HT1080 (cell line): ENCODE results near the gene MARK2. TPM values are rescaled to one million over a fixed set of nuclear protein-coding genes. Genes with fewer than 3 reads are reported as not detected.
A peak's percentile ranks its signal among the peaks of the same experiment; 100 is the strongest.

ENCODE experiments used
- DNase-seq: peaks from one replicate; pipeline ENCODE4 v3.0.0-alpha.2; 2015; ENCODE audit warnings: low read depth
- total RNA-seq: library from RNA; depleted of rRNA; stranded (reverse); fragments of >200 nt; shearing (Covaris generic); gene quantifications from 2 replicates; pipeline ENCODE4 v1.2.3, GENCODE V29; 2014

MARK2 gene
- total RNA-seq, 1 experiment from 2014 or later: 39.9 TPM

DNA sequence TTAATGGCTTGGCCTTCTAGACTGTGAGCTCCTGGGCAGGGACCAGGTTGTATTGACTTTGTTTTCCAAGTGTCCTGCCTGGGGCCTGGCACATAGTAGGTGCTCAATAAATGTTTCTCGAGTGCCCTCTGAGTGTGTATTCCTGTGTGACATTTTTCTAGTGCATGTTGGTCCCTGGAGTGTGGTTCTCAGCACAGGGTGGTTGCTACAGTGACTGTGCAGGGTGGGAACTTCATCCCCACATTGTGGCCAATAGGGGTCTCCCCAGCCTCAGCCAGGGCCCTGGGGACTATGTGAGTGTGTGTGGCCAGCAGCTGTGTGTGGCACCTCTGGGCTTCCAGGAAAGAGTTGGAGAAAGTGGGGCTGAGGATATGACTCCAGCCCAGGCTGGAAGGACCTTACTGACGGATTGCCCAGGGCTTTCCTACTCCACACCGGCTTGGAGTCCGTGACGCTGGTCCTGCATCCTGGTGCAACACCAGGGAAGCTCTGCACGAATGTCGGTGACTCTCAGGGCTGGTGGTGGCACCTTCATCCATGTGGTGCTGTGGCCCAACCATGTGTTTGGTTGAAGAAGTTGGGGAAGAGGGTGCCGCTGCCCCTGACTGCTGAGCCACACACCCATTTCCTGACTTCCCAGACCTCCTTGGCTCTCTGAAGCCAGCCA is 9.0 kb upstream of the MARK2 start:
- peak; percentile 53 for DNase-seq

DNA sequence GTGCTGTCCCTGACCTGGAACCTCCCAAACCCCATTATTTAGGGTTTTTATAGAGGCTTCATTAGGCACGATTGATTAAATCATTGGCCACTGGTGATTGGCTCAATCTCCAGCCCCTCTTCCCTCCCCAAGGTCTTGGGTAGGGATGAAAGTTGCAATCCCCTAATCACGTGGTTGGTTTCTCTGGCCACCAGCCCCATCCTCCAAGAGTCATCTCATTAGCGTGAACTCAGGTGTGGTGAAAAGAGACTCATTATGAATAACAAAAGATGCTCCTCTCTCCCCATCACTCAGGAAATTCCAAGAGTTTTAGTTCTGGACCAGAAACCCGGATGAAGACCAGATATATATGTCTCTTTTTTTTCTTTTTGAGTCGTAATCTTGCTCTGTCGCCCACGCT is 7.6 kb upstream of the MARK2 start:
- no peak for DNase-seq

DNA sequence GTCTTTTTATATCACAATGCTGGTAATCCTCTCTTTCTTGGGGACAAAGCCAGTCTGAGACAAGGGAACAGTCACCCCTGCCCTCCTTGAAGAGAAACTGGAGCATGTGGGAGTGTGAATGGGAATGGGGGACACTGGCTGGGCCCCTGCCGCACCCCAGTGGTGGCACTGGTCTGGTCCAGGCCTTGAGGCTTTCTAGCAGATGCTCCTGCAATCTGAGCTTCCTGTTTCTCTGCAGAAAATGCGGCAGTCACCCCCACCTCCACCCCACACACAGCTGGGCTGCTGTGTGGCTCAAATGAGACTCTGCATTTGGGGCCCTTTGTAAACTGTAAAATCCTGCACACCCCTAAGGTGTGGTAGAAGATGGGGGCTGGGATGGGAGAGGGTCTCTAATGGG is 6.6 kb upstream of the MARK2 start:
- no peak for DNase-seq

DNA sequence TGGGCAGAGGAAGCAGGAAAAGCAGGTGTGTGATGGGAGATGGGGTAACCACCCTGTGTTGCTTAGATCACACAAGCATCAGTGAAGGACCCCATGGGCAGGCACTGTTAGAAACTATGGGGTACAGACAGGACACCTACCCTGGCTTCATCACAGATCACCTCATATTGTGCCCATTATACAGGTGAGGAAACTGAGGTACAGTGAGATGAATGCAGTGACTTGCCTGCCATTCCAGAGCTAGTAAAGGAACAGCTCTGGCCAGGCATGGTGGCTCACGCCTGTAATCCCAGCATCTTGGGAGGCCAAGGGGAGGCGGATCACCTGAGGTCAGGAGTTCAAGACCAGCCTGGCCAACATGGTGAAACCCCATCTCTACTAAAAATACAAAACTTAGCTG is 5.9 kb upstream of the MARK2 start:
- DNase-seq: no peak

DNA sequence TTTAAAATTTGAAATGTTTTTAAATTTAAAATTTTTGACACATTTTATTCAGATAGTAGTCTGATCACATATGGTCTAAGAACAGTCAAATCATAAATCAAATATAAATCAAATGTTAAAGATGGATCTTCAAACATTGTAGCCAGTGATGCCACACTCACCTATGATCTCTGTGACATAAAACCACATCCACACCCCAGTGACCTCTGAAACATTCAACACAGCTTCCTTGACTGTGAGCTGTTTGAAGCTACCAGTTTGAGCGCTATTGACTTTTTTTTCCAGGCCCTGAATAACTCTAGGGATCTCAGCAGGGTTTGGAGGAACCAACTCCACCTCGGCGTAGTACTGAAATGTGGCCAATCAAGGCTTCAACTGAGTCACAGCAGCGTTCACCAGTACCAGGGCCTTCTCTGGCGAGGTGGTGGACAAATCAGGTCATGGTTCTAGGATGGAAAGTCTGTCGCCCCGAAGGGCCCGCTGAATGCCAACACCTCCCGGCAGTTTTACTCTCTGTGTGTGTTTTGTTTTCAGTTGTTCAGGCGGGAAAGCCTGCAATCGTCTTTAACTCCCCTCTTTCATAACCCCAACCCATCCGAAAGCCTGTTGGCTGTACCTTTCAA is 4.3 kb upstream of the MARK2 start:
- DNase-seq: no peak

DNA sequence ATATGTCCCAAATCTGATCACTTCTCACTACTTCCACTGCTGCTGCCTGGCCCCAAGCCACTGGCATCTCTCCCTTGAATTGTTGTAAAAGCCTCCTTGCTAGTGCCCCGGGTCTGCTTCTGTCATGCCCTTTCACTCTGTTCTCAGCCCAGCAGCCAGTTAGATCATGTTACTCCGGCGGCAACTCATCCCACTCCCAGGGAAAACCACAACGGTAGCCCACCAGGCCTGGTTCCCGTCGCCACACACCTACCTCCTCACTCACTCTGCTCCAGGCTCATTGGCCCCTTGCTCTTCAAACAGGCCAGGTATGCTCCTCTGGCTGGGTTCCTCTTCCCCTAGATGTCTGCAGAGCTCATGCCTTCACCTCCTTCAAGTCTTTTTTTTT is 3.8 kb upstream of the MARK2 start:
- DNase-seq: no peak

DNA sequence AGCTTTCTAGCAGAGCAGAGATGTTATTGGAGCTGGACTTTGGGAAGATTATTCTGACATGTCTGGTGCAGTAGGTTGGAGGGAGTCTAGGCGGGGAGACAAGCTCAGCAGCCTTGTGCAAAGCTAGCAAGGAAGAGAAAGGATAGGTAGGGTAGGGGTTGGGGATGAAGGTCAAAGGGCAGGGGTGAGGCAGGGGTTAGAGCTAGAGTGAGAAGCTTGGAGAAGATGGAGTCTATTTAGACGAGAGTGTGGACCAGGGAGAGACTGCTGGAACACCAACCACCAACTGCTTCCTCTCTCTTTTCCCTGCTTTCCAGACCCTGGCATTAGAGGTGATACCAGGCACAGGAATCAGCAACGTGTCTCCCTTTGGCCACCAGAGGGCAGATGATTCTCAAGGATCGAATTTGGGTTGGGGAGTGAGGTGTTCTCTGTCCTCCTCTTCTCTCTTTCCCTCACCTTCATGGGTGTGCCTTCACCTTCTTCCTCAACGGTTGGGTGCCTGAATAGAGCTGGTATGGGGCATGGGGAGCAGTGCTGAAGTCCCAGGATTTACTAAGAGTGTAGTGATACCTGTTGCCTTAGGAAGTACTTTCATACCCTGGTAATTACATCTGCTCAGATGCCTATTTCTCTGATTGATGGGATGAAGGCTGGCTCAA is 1.8 kb upstream of the MARK2 start:
- DNase-seq: peak; percentile 66

DNA sequence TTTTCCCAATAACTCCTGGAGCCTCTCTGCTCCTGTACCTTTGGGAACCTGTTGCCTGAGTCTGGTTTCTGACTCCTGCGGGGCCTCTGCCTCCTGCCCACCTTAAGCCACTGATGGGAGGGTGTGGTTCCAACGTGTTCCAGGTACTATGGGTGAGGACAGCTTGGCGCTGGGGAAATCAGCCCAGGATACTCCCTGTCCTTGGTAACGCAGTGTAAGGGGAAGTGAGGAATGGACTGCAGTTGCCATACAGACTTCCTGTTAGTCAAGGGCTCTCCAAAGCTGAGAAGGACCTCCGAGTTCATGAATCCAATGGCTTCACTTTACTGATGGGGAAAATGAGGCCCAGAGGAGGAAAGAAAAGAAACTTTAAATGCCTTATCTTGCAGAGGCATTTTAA is 1.2 kb upstream of the MARK2 start:
- no peak for DNase-seq

DNA sequence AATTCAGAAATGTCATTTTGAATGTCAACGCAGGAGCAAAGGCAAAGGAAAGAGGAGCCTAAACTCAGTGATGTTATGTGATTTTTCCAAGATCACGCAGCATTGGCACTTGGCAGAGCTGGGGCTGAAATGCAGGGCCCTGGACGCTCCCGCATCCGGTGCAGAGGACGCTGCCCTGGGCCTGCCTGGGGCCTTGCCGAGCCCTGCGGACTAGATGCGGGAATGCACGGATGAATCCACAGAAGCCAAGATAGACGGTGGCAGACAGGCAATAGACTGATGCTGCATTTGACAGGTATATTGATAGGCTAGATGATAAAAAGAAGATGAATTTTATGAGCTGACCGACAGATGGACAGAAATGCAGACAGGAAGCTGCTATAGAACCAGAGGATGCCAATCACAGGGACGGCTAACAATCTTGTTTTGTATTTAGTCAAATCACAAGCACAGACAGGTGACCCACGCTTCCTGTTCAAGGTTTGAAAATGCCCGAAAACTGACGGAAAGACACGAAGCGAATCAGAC is 696 bp upstream of the MARK2 start:
- no peak for DNase-seq

DNA sequence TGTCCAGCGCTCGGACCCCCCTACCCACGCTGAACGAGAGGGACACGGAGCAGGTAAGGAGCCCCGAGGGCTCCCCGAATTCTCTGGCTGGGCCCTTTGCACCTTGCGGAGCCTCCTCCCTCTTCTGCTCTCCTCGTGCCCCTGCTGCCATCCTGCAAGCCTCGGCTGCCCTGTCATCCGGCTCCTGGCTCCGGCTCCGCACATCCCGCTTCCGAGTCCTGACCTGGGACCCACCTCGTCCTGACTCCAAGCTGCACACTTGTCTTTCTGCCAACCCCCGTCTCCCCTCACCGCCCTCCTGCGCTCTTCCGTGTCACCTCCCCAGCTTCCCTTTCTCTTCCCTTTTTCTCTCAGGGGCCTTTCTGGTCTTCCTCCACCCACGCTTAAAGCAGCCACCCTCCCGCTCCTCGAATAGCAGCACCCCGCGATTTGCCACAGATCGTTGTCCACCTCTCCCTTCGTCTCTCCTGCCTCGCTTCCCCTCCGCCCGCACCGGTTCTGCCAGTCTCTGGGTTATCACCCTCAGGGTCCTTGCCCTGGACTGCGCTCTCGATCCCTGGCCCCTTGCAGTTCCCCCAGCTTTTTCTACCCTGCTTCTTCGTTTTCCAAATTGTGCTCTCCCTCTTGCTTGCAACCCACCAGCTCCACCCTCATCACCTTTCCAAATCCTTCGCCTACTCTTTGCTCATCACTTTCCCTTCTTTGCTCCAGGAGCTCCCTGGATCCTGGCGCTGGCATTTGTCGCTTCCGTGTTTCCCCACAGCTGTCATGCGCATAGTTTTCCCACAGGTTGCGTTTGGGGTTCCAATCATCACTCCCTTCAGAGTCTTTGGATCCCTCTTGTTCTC is 822 bp downstream of the MARK2 start:
- no peak for DNase-seq

DNA sequence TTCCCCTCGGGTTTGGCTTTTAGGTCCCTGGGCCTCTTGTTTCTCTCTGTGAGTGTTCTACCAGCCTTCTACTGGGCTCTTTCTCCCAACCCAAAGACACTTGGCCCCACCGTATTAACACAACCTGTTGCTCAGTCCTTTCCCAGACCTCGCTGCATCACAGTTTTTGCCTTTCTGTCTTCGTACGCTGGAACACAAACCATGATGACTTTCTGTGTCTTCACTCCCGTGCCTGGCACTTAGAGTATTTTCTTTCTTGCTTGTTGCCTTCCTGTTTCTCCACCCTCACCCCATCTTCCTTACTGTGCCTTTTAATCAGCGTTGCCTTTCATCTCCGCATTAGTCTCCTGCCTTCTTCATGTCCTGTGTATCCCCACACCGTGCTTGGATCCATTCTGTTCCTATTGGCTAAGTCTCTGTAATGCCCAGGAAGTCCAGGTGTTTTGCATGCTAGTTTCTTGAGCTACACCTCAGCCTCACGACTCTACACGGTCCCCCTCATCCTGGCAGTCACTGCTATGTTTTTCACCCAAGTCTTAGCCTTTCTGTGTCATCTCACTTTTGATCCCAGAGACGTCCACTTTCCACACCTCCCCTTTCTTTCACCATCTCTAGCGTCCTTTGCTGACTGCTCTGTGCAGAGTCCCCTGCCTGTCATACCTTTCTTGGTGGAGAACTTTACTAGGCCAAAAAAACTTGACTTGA is 1.6 kb downstream of the MARK2 start:
- DNase-seq: no peak

DNA sequence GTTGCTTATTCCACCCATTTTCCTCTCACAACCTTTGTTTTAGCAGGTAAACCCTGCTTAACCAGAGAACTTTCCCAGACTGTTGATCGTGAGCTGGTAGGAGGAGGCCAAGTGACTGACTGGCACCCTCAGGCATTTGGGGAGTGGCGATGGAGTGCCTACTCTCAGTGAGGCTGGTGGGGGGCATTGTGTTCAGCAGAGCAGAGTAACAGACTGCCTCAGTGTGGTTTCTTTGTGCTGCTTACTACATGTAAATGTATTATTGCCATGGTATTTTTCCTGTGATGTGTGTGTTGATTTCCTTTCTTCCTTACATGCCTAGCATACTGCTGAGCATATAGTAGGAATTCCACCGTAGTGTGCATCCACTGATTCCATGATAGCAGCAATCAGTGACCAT is 2.6 kb downstream of the MARK2 start:
- no peak for DNase-seq

DNA sequence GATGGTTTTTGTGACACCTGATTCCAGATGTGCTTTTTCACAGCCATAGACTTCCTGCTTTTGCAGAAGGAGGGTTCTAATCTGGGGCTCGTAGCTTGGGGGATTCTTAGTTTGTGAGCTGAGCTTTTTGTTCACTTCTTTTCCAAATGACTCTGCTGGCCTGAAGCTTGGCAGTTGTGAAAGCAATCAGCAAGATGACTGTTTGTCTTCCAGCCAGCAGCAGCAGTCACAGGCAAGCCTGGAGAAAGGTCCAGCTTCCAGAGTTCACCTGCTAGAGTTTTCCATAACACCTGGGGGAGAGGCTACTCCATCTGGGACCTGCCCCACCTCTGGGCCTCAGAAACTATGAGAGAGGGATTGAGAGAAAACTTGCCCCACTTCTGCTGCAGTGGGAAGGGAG is 4.1 kb downstream of the MARK2 start:
- no peak for DNase-seq

DNA sequence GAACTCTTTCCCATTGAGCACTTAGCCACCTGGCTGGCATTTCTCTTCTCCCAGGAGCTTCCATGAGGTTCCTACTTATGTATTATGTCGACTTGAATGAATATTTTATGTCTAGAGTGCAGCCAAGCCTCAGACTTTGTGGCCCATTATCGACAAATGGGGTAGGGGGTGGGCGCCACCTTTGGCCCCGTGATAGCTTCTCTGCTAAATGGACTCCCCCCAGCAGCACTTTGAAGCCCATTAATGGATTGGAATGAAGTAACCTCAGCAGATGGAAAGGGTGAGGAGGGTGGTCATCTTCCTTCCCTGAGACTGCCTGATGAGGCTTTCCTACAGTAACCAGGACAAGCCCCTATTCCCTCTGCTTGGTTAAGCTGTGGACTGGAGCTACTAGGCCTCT is 5.9 kb downstream of the MARK2 start:
- DNase-seq: no peak

DNA sequence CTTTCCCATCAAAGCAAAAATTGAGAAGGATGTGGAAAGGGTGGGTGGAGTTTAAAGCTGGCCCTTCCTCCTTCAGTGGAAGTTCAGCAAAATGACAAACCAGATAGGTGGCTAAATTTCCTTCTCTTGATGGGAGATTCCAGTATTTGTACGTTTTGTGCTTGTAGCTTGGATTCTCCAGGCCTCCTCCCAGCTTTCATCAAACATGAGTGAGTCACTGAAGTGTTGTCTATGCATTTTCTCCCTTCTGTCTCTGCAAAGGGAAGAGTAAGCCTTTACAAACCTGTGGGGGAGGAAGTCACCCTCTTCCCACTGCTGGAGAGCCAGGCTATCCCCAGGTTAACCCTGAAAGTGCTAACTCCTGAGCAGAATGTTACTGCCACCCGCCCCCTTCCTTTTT is 6.4 kb downstream of the MARK2 start:
- peak; percentile 52 for DNase-seq

DNA sequence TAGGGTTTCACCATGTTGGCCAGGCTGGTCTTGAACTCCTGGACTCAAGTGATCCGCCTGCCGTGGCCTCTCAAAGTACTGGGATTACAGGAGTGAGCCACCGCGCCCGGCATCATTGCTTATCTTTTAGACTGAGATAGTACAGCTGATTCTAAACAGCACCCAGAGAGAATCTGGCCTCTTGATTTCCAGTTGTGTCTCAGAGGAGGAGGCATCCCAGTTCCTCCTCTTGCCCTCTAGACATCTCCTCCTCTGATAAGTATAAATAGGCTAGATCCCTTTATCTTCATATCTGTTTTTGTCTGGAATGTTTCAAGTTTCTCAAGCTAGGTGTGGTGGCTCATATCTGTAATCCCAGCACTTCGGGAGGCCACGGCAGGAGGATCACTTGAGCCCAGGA is 7.0 kb downstream of the MARK2 start:
- no peak for DNase-seq

DNA sequence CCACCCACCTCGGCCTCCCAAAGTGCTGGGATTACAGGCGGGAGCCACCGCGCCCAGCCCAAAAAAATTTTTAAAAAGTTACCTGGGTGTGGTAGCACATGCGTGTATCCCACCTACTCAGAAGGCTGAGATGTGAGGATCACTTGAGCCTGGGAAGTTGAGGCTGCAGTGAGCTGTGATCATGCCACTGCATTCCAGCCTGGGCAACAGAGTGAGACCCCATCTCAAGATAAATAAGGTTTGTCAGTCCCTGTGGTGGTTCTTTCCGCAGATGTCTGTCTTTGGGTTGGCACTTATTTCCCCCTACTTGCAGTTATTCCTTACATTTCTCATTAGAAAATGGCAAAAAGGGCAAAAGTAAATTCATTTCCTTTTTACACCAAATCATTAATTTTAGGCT is 8.0 kb downstream of the MARK2 start:
- DNase-seq: no peak

DNA sequence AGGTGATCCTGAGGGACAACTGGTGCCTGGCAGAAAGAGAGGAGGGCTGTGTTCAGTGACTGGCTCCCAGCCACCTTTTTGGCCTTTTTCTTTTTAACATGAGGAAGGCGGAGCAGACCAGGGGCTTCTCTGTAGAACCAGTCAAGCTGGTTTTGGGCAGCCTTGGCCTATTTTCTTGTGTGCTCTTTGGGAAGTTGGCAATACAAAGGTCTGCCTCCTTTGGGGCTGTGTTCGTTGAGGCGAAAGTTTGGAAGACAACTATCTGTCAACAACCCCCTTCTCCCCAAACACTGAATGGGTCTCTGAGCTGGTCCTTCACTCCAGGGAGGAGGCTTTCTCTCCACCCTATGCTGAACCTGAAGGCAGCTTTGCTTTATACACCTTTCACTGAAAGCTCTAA is 8.5 kb downstream of the MARK2 start:
- no peak for DNase-seq

DNA sequence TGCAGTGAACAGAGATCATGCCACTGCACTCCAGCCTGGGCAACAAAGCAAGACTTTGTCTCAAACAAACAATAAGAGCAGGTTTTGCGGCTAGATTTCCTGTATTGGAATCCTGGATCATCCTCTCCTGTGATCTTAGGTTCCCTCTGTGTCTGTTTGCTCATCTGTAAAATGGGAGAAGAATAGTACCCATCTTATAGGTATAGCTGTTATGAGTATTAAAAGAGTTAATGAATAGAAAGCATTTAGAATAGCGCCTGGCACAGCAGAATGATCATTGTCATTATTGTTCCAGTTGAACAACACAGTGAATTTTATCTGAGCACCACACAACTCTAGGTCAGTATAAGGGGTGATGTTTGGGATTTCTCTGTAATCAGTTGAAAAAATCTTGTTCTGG is 10.8 kb downstream of the MARK2 start:
- DNase-seq: no peak

DNA sequence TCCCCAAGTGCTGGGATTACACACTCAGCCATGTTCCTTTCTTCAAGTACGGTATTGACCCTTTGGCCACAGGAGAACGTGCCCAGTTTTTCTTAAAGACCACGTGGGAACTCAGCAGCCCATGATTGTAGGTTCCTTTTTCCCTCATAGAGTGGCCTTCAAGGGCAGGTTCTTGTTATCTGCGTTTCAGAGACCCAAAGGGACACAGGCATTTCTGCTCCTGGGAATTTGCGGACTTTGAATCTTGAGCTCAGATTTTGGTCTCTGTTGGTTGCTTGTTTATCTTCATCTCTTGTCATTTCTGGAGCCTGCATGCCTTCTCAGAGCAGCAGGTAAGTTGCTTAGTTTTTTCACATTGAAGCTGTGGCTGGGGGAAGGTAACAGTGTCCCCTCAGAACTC is 12.0 kb downstream of the MARK2 start:
- no peak for DNase-seq

DNA sequence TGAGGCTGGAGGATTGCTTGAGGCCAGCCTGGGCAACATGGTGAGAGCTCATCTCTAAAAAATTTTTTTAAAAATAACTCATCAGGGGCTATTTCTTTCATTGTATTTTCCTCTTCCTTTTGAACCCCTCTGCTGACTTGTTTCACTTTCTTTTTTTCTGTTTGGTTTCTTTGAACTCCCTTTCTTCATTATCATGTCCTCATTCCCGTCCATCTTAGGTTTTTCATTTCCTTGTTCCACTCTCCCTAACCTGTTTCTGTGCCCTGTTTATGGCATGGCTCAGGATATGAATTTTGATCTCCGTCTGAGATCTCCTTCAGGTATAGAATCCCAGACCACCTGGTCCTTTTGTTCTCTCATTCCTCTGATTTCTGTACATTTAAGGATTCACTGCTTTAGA is 12.5 kb downstream of the MARK2 start:
- no peak for DNase-seq
